H1 (cell line): ENCODE results near the gene OR2AG1. TPM values are rescaled to one million over a fixed set of nuclear protein-coding genes. Genes with fewer than 3 reads are reported as not detected.

ENCODE experiments used
- CTCF ChIA-PET: fragments of 300-600 bp; sonication (Branson Sonifier 250); formaldehyde crosslinking; loops from one replicate; lab custom pipeline; 2021; ENCODE audit not compliant: partially characterized antibody; lab: Charles Lee
- POLR2A ChIA-PET: fragments of 300-600 bp; sonication (Branson Sonifier 250); formaldehyde crosslinking; loops from one replicate; lab custom pipeline; 2021; ENCODE audit warnings: inconsistent platforms; ENCODE audit not compliant: partially characterized antibody; lab: Charles Lee
- DNase-seq, 2 experiments: peaks; one replicate each; pipeline versions ENCODE4 v3.0.0 to v3.0.0-alpha.2; 2010 to 2022; ENCODE audit warnings: low spot score in 2 of 2, low read depth in 1 of 2, mixed read lengths in 1 of 2
- FAIRE-seq: peaks from 2 replicates; lab custom pipeline; 2011; peaks lifted over from hg19 to GRCh38; lab: Jason Lieb, UNC
- H2AFZ ChIP-seq: 2 replicates; pipeline ENCODE4 v1.8.1; 2012; ENCODE audit warnings: low read length, inconsistent platforms
- H2AK5ac ChIP-seq: 2 replicates; pipeline ENCODE4 v1.6.1; 2013; ENCODE audit warnings: low read depth, low read length
- H2BK120ac ChIP-seq: replicated peaks from 2 replicates; pipeline ENCODE3; 2013; ENCODE audit warnings: low read depth, low read length, inconsistent platforms
- H2BK12ac ChIP-seq: 2 replicates; pipeline ENCODE4 v1.6.1; 2013; ENCODE audit warnings: low read depth, low read length
- H2BK15ac ChIP-seq: 2 replicates; pipeline ENCODE4 v1.6.1; 2013; ENCODE audit warnings: low read length
- H2BK20ac ChIP-seq: 2 replicates; pipeline ENCODE4 v1.6.1; 2013; ENCODE audit warnings: low read length
- H2BK5ac ChIP-seq: 2 replicates; pipeline ENCODE4 v1.6.1; 2013; ENCODE audit warnings: low read depth, low read length
- H3K14ac ChIP-seq: 2 replicates; pipeline ENCODE4 v1.6.1; 2013; ENCODE audit warnings: inconsistent platforms; ENCODE audit not compliant: insufficient read length
- H3K18ac ChIP-seq: 2 replicates; pipeline ENCODE4 v1.6.1; 2013; ENCODE audit warnings: low read length; ENCODE audit errors: extremely low read depth
- H3K23ac ChIP-seq: 2 replicates; pipeline ENCODE4 v1.6.1; 2013; ENCODE audit warnings: inconsistent platforms; ENCODE audit not compliant: insufficient read length
- H3K23me2 ChIP-seq: 2 replicates; pipeline ENCODE4 v1.6.1; 2013; ENCODE audit warnings: low read depth, low read length
- H3K27ac ChIP-seq: 2 replicates; pipeline ENCODE4 v1.6.1; 2011; ENCODE audit warnings: low read depth, low read length, inconsistent platforms
- H3K27me3 ChIP-seq, 4 experiments: replicated peaks in 1 of 4; 1 replicate in 1 of 4; 2 replicates in 3 of 4; pipeline versions ENCODE4 v1.6.1 to v1.8.1; 2011 to 2013; ENCODE audit warnings: low read length in 3 of 4, mild to moderate bottlenecking in 3 of 4, inconsistent platforms in 2 of 4, mixed read lengths in 2 of 4, moderate library complexity in 1 of 4; ENCODE audit not compliant: control insufficient read depth in 3 of 4, insufficient read depth in 3 of 4; ENCODE audit errors: extremely low read depth in 1 of 4
- H3K36me3 ChIP-seq, 4 experiments: 2 replicates each; pipeline versions ENCODE4 v1.6.1 to v1.8.1; 2011 to 2013; ENCODE audit warnings: mild to moderate bottlenecking in 4 of 4, low read length in 3 of 4, moderate library complexity in 2 of 4, control low read depth in 1 of 4, inconsistent platforms in 1 of 4; ENCODE audit not compliant: insufficient read depth in 4 of 4, control insufficient read depth in 2 of 4
- H3K4ac ChIP-seq: replicated peaks from 2 replicates; pipeline ENCODE3; 2013; ENCODE audit warnings: low read length, low read depth, mixed read lengths, inconsistent platforms; ENCODE audit not compliant: insufficient read length
- H3K4me1 ChIP-seq, 4 experiments: replicated peaks in 1 of 4; 1 replicate in 1 of 4; 2 replicates in 3 of 4; pipeline versions ENCODE4 v1.6.1 to v1.8.1; 2011 to 2013; ENCODE audit warnings: low read length in 3 of 4, inconsistent platforms in 2 of 4, mixed read lengths in 1 of 4; ENCODE audit not compliant: insufficient read depth in 4 of 4, control insufficient read depth in 3 of 4
- H3K4me2 ChIP-seq, 2 experiments: 2 replicates each; pipeline versions ENCODE4 v1.6.1 to v1.8.1; 2011 to 2013; ENCODE audit warnings: low read depth in 2 of 2, low read length in 2 of 2, control low read depth in 1 of 2, inconsistent platforms in 1 of 2, mild to moderate bottlenecking in 1 of 2; ENCODE audit not compliant: insufficient read depth in 1 of 2
- H3K4me3 ChIP-seq, 4 experiments: fragments of 200-600, 300-600 bp in 1 of 4; sonication (generic), shearing (Covaris generic), sonication (Bioruptor Twin) in 1 of 4; 2 replicates each; pipeline versions ENCODE4 v1.5.1 to v1.8.1; 2011 to 2016; ENCODE audit warnings: low read length in 4 of 4, low read depth in 3 of 4, control low read depth in 2 of 4, inconsistent platforms in 2 of 4, mild to moderate bottlenecking in 2 of 4, mixed read lengths in 1 of 4, moderate library complexity in 1 of 4; ENCODE audit not compliant: insufficient read depth in 2 of 4; ENCODE audit errors: extremely low read depth in 1 of 4
- H3K56ac ChIP-seq: replicated peaks from 2 replicates; pipeline ENCODE3; 2013; ENCODE audit warnings: low read depth, mild to moderate bottlenecking, mixed read lengths, low read length, inconsistent platforms; ENCODE audit not compliant: insufficient read length
- H3K79me1 ChIP-seq: 2 replicates; pipeline ENCODE4 v1.6.1; 2013; ENCODE audit warnings: low read depth, low read length, control low read depth
- H3K79me2 ChIP-seq, 2 experiments: 2 replicates each; pipeline versions ENCODE4 v1.6.1 to v1.8.1; 2012 to 2013; ENCODE audit warnings: low read length in 2 of 2, mild to moderate bottlenecking in 2 of 2, inconsistent platforms in 1 of 2; ENCODE audit not compliant: insufficient read depth in 2 of 2, control insufficient read depth in 1 of 2
- H3K9ac ChIP-seq, 4 experiments: replicated peaks in 1 of 4; 1 replicate in 1 of 4; 2 replicates in 3 of 4; pipeline versions ENCODE4 v1.6.1 to v1.8.1; 2011 to 2013; ENCODE audit warnings: low read depth in 3 of 4, low read length in 3 of 4, control low read depth in 2 of 4, mild to moderate bottlenecking in 2 of 4, moderate library complexity in 2 of 4, inconsistent platforms in 1 of 4; ENCODE audit errors: extremely low read depth in 1 of 4
- H3K9me3 ChIP-seq, 2 experiments: 2 replicates each; pipeline versions ENCODE4 v1.6.1 to v1.8.1; 2012 to 2013; ENCODE audit warnings: mild to moderate bottlenecking in 2 of 2, moderate library complexity in 2 of 2, control low read depth in 1 of 2, inconsistent platforms in 1 of 2, low read depth in 1 of 2, low read length in 1 of 2, mixed read lengths in 1 of 2; ENCODE audit not compliant: insufficient read depth in 2 of 2
- H4K20me1 ChIP-seq, 2 experiments: replicated peaks in 1 of 2; 2 replicates each; pipeline versions ENCODE3 to v1.8.1; 2011 to 2013; ENCODE audit warnings: inconsistent platforms in 2 of 2, low read length in 2 of 2, mild to moderate bottlenecking in 1 of 2; ENCODE audit not compliant: insufficient read depth in 2 of 2, control insufficient read depth in 1 of 2
- H4K5ac ChIP-seq: 2 replicates; pipeline ENCODE4 v1.6.1; 2013; ENCODE audit warnings: low read length, low read depth, mixed read lengths, inconsistent platforms; ENCODE audit not compliant: insufficient read length
- H4K8ac ChIP-seq: 2 replicates; pipeline ENCODE4 v1.8.0; 2013; ENCODE audit warnings: mild to moderate bottlenecking, moderate library complexity, low read length, inconsistent platforms; ENCODE audit not compliant: insufficient read depth; ENCODE audit errors: extremely low read depth
- H4K91ac ChIP-seq: replicated peaks from 2 replicates; pipeline ENCODE3; 2013; ENCODE audit warnings: low read length, mixed read lengths, inconsistent platforms; ENCODE audit not compliant: insufficient read length
- CHD1 ChIP-seq: IDR thresholded peaks from 2 replicates; pipeline ENCODE4 v1.6.1; 2012; ENCODE audit warnings: low read depth, low read length, improper control_type of control experiment
- JUN ChIP-seq: IDR thresholded peaks from 2 replicates; pipeline ENCODE4 v1.6.1; 2011; ENCODE audit warnings: low read depth, mild to moderate bottlenecking, improper control_type of control experiment, low read length
- POU5F1 ChIP-seq: IDR thresholded peaks from 2 replicates; pipeline ENCODE4 v1.6.1; 2011; ENCODE audit warnings: low read depth, mild to moderate bottlenecking, low read length, moderate library complexity
- RXRA ChIP-seq: IDR thresholded peaks from 2 replicates; pipeline ENCODE4 v1.6.1; 2011; ENCODE audit warnings: low read depth, mild to moderate bottlenecking, low read length, moderate library complexity; ENCODE audit not compliant: insufficient read depth
- WGBS, 2 experiments: shearing (Covaris generic) in 1 of 2; methylation state at CpG; one replicate each; pipeline versions ENCODE4 v1.1.6 to v1.1.7; 2013 to 2015; ENCODE audit warnings: low lambda C conversion rate in 2 of 2, mixed read lengths in 2 of 2, inconsistent platforms in 1 of 2, low coverage in 1 of 2, missing lambda C conversion rate in 1 of 2; ENCODE audit not compliant: insufficient replicate concordance in 2 of 2, insufficient coverage in 1 of 2, insufficient read length in 1 of 2; ENCODE audit errors: extremely low coverage in 1 of 2, missing lambda C conversion rate in 1 of 2; 5-methylcytosine and 5-hydroxymethylcytosine counted together
- polyA plus RNA-seq, 7 experiments: library from polyadenylated mRNA; depleted of rRNA in 3 of 7; stranded (reverse) in 5 of 7; unstranded in 2 of 7; fragments of >200 nt in 5 of 7; fragments of 200-250 nt in 2 of 7; gene quantifications; 1 replicate in 5 of 7; 2 replicates in 1 of 7; 4 replicates in 1 of 7; pipeline versions ENCODE4 v1.2.1 to v1.2.3, GENCODE V29; 2011 to 2013; ENCODE audit warnings: missing spikeins in 2 of 7, mixed read lengths in 2 of 7
- total RNA-seq: library from RNA; stranded (reverse); fragmentation: NEBNext Ultra II Directional; extraction: Animal tissue kit (Norgen Biotek cat#: 25700); gene quantifications from 2 replicates; pipeline ENCODE4 v1.2.1, GENCODE V29; 2021
- TF ChIP-seq, protein P1 (sequence below): IDR thresholded peaks from 2 replicates; pipeline ENCODE4 v1.6.1; 2012; ENCODE audit warnings: inconsistent platforms

Gene OR2AG1
- total and polyA plus RNA-seq, 2 of the 8 experiments (the other 6 are each of a cell fraction or from before 2014, with no cell fraction given), result not detected

DNA sequence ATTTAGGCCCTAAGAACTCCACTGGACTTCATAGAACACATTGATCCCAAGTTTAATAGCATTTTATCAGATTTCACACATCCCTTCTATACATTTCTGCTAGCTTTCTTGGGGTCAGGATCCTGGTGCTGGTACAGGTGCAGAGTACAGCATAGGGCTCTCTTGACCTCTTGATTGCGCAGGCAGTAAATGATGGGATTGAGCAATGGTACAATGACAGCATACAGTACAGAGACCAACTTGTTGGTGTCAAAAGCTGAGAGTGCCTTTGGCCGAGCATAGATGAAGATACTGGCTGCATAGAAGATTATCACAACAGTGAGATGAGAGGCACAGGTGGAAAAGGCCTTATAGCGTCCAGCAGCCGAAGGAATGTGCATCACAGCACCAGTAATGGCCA is 11.8 kb downstream of the OR2AG1 start:
- POLR2A ChIA-PET, result no interaction called here
- Histone ChIP-seq H2BK5ac (no peak overlapping the region), H4K91ac (no peak overlapping the region), H2BK120ac (no peak overlapping the region), H3K14ac (no peak overlapping the region), H4K5ac (no peak overlapping the region), H3K9ac (no peak overlapping the region), H2AFZ (no peak overlapping the region), H2BK12ac (no peak overlapping the region), H3K4me2 (no peak overlapping the region), H3K23ac (no peak overlapping the region), H3K56ac (no peak overlapping the region), H3K9me3 (peaks cover 0 to 1% of the 10 kb centered on the region in 2 experiments; a peak in 1 of 4 replicates), H3K27ac (no peak overlapping the region), H3K27me3 (no peaks in the 10 kb centered on the region), H3K4me1 (no peaks in the 10 kb centered on the region), H3K79me2 (no peaks in the 10 kb centered on the region), H3K79me1 (no peaks in the 10 kb centered on the region), H3K4ac (no peak overlapping the region), H4K8ac (no peak overlapping the region), H3K4me3 (no peak overlapping the region), H2BK15ac (no peak overlapping the region), H3K18ac (no peak overlapping the region), H2BK20ac (no peak overlapping the region), H4K20me1 (no peaks in the 10 kb centered on the region), H3K23me2 (no peaks in the 10 kb centered on the region), H3K36me3 (no peaks in the 10 kb centered on the region), H2AK5ac (no peak overlapping the region)
- CTCF ChIA-PET, result interaction anchor here (2.6 to 4.2 kb wide), 2 partner anchors 18 to 39 kb away, joined by 9 to 22 read pairs; no protein-coding TSS in a partner anchor
- TF ChIP-seq CHD1 (no peak), JUN (no peak), RXRA (no peak), POU5F1 (no peak)
- TF ChIP-seq, protein P1, sequence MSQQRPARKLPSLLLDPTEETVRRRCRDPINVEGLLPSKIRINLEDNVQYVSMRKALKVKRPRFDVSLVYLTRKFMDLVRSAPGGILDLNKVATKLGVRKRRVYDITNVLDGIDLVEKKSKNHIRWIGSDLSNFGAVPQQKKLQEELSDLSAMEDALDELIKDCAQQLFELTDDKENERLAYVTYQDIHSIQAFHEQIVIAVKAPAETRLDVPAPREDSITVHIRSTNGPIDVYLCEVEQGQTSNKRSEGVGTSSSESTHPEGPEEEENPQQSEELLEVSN, result no peak
- FAIRE-seq (no peak), DNase-seq (no peak)
- WGBS, 2 experiments, result 92% methylated on average over 4 of the region's 4 CpGs; no CpG with 5 or more reads in 1 of the 2 experiments
